IPS DF 19.7 (cell line): ENCODE results near the gene BTG4.

Experiments
- DNase-seq: peaks from one replicate; pipeline ENCODE4 v3.0.0-alpha.2; 2013; ENCODE audit warnings: low read depth, low spot score

Gene BTG4

DNA sequence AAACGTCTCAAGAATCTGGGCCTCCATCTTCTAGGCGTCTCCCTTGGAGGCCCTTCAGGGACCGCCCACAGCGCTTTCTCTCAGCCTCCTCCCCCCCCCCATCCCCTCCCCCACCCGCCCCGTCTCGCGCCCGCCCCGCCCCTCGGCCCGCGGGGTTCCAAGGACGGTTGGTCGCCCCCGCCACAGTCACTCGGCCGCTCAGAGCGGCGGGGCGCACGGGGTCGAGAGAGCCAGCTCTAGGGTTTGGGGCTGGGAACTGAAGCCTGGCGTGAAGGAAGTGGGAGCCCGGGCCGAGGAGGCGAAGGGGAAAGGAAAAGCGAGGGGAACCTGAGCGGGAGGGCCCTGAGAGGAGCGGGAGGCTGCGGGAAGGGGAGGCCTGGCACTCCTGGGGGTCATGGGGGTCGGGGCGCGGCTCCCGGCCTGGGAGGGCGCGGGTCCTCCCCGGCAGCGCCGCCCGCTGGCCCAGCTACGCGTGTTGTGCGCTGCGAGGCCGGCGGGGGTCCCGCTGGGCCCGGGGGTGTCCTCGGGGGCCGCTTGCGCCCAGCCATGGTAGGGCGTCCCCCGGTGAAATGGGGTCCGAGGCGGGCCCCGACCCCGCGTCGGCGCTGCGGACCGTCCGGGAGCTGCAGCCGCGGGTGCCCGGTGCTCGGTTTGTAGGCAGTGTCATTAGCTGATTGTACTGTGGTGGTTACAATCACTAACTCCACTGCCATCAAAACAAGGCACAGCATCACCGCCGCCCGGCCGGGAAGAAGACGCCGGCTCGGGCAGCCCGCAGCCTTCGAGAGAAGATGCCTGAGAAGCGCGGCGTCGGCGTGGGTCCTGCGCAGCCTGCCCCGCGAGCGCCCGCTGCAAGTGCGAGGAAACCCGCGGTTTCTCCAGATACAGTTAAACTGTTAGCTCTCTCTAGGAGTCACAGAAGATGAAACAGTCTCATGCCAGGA, at the start of gene BTG4:
TSS of gene BTG4 (minus strand) at position 91 of the 944 bp plus-strand sequence. CDS start 13,610 bp downstream, outside the sequence.
- DNase-seq: no peak

DNA sequence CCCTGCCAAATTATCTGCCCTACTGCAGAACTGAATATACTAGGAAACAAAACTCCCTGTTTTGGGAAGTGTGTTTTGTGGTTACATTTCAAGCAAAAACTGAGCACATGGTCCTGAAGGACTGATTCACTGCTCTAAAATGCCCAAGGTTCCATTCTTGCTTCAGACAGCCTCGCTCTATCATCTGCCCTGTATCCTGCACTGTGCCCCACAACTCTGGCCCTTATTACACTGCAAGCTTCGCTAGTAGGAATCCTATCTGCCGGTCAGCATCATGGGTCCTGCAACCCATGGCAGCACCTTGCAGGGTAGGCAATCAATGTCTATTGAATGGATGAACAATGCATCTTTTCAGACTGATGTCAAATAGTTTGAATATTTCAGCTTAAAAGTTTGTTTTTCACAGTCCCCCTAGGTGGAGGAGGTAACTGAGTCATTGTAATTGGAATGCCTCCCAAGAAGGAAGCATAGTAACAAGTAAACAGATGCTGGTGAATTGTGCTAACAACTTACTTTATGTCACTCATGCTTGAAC, 49.7 kb upstream of the BTG4 start:
- no peak for DNase-seq

DNA sequence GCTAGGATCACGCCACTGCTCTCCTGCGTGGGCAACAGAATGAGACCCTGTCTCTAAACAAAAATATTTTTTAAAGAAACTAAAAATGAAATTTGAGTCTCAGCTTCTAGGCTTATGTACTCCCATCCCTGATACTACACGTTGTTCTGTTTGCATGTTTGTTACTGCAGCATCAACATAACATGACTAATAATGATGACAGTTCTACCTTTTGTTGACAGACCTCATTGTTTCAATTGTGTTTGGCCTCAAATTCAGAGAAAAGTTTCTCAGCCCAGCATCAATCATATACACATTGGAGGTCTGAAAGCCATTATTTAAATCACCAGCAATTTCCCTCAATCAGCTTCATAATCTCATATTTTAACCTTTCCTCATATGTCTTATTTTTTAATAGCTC, 49.1 kb upstream of the BTG4 start:
- no peak for DNase-seq

DNA sequence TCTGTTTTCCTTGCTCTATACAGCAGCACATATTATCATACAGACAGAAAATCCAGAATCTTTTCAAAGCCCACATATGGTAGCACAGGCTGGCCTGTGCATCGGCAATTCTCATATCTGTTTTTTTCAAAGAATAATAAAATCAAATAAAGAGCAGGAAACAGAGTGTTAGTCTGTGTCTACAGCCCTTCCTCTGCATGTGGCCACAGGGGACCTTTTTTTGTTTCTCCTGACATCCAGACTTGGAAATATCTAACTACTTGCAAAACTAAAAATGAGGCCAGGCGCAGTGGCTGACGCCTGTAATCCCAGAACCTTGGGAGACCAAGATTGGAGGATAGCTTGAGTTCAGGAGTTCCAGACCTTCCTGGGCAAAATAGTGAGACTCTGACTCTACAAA, 48.6 kb upstream of the BTG4 start:
- no peak for DNase-seq

DNA sequence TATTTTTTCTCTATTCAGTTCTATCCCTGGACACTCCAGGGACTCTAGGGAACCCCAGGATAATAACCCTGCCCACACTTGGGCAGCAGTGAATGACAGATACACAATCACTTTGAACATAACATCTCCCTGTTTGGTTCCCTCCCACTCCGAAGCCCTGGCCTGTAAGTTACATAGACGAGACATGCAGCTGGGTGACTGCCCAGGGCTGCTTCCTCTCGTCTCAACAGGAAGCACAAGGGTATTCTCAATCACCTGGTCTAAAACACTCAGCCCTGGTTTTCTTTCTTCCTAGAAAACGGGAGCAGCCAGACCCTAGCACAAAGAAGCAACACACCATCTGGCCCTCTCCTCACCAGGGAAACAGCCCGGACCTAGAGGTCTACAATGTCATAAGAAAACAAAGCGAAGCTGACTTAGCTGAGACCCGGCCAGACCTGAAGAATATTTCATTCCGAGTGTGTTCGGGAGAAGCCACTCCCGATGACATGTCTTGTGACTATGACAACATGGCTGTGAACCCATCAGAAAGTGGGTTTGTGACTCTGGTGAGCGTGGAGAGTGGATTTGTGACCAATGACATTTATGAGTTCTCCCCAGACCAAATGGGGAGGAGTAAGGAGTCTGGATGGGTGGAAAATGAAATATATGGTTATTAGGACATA, 47.7 kb upstream of the BTG4 start:
- no peak for DNase-seq

DNA sequence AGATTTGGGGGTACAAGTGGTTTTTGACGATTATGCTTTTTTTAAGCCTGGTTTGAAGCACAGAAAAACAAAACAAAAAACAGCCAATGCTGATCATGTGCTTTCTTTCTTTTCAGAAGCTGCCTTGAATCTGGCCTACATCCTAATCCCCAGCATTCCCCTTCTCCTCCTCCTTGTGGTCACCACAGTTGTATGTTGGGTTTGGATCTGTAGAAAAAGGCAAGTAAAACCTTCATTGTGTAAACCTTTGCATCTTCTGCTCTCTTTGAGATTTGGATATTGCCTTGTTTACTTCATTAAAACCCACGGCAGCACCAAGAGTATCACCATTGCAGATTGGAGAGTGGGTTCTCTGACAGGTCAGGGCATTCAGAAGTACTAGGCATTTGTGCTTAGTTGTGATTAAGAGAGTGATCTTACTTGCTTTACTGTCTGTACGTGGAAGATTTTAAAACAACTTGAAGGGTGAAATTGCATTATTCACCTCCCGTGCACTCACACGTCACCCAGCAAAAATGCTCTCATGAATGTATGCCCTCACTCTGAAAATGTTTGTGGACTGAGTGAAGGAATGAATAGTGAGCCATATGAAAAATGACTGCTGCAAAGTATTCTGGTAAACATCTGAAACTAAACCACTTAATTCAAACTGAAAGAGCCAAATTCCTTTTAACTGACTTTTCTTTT, 45.4 kb upstream of the BTG4 start:
- DNase-seq: no peak

DNA sequence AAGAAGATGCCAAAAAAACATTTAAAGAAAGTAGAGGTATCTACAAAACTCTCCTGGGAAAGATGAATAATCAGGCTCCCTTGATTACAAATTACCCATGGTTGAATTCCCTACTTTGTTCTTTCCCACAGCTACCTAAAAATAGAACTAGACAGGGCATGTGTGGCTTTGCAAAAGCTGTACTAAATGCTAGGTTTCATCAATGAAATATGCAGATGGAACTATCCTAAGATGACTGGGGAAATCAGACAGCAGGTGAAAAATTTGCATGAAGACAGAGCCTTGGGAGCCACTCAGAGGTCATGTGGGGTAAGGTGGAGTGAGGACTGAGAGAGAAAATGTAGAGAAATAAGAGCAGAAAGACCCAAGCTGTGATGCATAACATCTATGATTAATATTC, 43.1 kb upstream of the BTG4 start:
- no peak for DNase-seq

DNA sequence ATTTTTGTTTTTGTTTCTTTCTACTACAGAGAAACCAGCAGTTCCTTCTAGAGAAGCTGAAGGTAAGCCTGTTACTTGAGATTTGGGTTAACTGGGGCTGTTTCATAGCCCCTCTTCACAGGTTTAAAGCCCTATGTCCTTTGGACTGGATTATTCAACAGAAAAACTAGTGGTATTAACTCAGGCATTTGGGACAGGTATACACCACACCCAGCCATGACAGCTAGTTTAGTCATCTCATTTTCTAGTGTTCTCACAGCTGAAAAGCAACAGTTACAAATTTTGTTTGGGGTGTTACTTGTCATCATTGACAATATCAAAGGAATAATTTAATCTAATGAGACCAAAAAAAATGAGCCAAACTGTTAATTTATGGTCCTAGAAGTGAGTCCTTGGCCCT, 42.3 kb upstream of the BTG4 start:
- DNase-seq: no peak

DNA sequence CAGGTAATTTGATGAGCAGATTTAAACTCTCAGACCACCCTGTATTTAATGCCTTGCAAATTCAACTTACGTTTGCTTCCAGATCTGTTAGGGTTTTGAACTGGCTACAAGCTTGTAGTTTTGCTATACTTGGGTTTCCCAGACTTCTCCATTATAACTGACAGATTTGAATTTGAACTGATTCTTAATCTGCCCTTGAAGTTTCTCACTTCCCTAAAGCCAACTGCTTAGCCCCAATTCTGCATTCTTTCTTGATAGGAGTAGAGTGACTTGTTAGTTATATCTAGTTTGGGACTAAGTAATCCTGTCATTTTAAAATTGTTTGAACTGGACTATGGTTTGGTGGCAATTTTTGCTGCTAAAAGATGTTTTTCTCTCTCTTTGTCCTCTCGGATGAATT, 38.1 kb upstream of the BTG4 start:
- DNase-seq: no peak

DNA sequence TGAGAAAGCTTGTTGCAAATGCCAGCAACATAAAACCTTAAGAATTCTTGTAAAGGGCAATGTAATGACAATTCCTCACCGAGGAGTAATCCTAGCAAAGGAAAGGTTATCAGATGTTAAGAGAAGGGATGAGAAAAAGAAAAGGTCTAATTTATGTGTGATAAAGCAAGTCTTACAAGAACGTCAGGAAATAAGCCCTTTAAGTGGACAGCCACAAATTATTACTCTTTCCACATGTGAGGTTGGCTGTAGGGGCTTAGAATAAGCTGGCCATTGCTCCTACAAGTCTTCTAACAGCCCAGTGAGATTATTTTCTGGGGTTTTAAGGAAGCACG, 37.6 kb upstream of the BTG4 start:
- no peak for DNase-seq

DNA sequence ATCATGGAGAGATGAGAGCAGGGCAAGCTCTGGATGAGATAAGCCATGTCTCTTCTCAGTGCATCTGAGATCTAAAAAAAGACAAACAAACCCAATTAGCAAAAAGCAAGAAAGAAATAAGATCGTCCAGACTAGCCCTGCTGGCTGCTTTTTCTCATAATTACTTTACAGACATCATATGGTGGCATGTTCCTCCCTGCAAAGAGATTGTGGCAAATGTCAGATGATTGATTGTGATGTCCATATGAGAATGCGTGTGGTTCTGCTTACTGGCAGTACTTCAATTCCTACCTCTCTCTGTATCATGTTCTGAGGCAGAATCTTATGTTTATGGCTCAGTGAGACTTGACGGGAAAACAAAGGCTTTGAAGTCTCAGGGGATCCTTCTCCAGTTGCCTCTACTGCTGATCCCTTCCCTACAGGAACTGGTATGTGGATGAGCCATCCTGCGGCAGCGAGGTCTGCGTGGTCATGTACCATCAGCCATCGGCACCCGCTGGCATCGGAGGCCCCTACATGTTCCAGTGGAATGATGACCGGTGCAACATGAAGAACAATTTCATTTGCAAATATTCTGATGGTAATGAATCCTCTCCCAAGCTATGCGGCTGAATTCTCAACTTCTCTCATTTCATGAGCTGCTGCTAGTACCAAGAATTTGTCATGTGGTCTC, 37.1 kb upstream of the BTG4 start:
- DNase-seq: no peak

DNA sequence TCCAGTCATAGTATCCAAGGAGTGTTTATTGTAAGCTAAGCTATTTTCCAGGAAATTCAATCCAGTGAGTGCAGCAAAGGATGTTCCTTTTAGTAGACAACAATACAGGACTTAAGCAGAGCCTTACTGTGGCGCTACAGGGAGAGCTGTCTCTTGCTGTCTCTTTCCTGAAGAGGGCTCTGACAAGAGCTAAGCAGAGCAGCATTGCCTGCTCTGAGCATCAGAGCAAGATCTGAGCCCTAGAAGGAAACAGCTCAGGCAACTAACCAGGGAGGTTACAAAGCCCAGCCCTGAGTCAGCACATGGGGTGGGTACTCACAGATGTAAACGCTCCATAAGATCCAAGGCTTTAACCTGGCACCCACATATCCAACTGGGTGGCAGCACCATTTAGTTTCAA, 36.3 kb upstream of the BTG4 start:
- no peak for DNase-seq

DNA sequence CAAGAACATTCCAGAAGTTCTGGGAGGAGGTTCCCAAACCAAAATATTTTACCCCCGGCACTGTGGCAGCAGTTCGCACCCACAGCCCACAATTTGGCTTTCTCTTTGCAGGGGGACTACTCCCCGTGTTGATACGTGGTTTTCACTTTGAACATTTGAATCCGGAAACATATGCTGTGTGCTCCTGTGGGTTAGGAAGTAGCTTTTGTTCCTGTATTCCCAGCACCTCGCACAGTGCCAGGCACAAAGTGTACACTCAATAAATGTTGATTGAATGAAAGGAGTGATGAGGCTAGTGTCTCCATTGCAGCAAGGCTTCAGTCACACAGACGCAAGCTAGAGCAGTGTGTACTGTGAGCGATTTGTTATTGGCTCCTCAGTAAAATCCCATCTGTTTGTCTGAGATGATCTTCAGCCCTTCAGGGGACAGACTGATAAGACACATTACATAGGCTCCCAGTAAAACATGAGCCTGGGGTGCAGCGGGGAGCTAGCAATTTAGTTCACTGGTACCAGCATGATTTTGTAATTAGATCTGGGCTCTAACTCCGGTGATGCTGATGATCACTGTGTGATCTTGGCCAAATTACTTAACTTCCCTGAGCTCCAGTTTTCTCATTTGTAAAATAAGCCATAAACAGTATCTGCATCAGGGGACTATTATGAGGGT, 30.6 kb upstream of the BTG4 start:
- no peak for DNase-seq

DNA sequence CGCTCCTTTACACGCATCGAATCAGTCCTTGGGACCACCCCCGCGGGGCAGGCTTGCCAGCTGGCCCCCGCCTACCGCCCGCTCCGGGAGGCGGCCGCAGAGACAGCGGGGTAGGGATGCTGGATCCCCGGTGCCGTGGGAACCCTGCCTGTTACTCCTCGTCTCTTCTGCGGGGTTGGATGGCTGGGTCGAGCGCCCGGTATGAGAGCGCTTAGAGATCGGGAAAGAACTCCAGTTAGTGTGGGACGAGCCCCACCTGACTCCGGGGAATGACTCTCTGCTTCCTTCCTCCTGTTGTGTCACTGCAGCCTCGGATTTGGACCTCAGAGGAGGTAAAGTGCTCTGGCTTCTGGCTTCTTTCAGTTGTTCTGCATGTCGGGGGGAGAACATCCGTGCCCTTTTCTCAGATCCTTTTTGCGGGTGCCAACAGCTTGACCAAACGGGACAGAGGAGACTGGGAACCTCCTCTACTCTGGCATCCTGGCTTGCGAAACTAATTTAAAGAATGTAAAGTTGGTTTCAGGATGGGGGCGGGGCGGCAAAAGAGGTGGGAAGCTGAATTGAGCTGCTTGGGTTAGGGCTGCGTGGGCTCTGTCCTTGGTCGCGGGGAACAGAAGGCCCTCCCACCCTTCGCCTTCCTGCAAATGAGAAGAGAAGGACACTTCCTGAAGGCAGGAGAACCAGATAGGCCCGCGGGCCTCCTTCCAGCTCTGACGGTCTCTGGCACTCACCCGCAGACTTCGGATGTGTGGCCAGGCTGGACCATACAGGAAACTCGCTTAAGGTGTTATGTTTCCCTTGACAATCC, 29.3 kb upstream of the BTG4 start:
- no peak for DNase-seq

DNA sequence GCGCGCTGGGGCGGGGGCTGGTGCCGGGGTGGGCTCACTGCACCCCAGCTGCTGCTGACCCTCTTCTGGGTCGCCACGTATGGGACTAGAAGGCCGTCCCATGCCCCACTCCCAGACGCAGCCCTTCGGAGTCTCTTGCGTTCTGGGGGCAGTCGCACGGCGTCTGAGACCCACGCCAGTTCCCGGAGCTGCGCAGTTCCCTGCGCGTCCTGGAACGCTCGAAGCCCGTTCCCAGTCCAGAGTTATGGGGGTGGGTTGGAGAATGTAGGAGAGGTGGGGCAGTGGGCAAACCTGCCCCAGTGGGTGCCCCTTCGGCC, 28.7 kb upstream of the BTG4 start:
- no peak for DNase-seq

DNA sequence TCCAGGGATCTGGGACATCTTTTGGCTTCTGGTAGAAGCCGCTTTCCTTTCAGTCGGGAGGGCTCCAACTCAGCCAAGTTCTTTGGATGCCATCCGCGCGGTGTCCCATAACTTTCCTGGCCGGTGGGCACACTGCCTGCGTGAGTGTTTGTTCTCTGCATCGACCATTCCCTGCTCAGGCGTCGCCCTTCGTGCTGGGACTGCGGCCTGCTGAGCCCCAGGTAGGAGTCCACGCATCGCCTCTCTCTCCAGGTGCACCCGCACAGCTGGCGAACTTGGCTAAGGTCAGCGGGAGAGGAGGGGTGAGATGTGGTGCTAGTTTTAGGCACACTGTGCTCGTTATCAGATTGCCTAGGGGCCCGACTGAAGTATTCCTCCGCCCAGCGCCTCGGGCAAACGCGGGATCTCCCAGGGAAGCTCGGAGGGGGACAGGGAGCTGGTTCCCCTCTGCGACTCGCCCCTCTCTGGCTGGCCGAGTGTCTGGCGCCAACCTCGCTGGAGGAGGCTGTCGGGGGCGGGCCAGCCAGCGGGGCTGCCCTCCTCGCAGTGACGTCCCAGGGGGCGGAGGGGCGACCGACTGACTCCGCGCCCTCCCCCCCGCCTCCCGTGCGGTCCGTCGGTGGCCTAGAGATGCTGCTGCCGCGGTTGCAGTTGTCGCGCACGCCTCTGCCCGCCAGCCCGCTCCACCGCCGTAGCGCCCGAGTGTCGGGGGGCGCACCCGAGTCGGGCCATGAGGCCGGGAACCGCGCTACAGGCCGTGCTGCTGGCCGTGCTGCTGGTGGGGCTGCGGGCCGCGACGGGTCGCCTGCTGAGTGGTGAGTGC, 28.1 kb upstream of the BTG4 start, which contains the start of gene LAYN:
TSS of gene LAYN (plus strand) at position 607 of the 823 bp plus-strand sequence. CDS start at position 731, 124 bp downstream.
- DNase-seq: no peak

DNA sequence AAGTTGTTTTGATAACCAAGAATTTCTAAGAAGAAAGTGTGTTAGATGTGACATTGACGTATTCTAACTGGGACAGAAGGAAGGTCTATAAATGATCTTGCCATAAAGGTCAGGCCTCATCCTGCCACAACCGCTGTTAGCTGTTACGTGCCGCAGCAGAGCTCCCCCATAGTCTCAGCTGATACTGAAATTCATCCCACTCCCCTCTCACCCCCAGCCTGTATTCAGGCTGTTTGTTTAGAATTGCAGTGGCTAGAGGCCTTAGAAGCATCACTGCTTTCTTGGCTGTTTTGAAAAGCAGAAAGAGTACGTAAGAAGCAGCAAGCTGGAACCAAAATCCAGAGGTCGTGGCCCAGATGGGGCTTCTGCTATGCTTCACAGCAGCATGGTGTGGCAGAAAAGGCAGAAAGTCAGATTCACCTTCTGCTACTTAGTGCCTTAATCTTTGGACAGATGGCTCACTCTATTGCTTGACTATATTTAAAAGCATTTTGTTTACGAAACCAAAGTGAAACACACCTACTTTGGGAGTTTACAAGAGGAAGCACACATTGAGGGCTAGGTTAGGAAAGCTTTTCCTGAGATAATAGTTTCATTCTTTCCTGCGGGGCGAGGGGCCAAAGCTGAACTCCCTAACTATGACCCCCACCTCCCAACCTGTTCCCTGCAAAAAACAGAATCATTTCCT, 27.4 kb upstream of the BTG4 start:
- no peak for DNase-seq

DNA sequence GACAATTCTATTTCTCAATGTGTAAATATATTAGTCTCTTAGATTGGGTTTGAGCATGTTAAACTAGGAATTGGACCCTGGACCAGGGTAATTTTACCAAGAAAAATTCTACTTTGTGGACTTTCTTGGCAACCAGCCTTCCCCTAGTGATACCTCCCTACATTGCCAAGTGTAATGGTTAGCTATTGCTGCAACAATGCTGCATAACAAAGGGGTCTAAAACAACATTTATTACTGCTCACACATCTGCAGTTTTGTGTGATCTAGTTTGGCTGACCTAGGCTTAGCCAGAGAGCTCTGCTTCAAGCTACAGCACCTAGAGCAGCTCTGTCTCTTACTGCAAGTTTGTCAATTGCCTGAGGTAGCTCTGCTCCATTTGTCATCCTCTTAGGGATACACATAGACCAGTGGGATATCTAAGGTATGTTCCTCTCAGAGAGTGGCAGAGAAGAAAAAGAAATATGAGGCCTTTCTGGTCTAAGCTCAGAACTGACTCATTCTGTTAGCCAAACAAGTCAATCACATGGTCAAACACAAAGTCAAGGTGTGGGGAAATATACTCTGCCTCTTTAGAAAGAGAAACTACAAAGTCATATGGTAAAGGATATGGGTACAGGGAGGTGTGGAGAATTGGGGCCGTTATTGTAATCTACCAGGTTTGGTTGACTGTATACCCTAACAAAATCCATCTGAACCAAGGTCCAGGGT, 26.4 kb upstream of the BTG4 start:
- DNase-seq: no peak
